ENCODE results near the gene GPR160.

Gene GPR160

DNA sequence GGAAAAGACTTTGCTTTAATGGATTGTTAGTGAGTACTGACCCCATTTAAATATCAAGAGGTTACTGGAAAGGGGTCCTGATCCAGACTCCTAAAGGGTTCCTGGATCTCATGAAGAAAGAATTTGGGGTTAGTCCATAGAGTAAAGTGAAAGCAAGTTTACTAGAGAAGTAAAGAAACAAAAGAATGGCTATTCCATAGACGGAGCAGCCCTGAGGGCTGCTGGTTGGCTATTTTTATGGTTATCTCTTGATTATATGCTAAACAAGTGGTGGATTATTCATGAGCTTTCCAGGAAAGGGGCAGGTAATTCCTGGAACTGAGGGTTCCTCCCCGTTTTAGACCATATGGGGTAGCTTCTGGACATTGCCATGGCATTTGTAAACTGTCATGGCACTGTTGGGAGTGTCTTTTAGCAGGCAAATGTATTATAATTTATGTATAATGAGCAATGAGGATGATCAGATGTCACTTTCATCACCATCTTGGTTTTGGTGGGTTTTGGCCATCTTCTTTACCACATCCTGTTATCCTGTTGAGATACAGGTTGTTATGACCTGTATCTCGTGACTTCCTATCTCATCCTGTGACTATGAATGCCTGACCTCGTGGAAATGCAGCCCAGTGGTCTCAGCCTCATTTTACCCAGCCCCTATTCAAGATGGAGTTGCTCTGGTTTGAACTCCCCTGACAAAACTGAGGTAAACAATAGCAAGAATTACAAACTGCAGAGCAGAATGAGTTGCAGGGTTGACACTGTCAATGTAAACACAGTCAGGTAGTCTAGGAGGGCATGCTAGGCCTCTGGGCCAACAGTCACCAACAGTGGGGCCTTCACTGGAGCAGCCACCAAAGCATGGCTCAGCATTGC lies 10.3 kb upstream of the GPR160 start:
- no peak for DNase-seq

DNA sequence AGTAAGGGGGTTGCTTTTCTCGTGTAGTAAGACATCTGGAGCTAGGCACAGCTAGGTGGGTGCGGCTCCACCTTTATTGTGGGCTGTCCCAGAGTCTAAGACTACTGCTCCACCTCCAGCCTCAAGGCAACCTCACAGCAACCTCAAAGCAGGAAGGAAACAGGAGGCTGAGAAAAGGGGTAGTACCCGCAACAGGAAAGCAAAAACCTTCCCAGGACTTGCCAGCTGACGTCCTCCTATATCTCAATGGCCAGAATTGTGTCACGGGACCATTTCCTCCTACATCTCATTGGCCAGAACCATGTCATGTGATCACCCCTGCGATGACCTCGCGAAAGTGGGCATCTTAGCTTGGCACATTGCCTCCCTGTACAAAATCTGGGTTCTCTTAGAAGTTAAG lies 4.3 kb upstream of the GPR160 start:
- DNase-seq, result no peak

DNA sequence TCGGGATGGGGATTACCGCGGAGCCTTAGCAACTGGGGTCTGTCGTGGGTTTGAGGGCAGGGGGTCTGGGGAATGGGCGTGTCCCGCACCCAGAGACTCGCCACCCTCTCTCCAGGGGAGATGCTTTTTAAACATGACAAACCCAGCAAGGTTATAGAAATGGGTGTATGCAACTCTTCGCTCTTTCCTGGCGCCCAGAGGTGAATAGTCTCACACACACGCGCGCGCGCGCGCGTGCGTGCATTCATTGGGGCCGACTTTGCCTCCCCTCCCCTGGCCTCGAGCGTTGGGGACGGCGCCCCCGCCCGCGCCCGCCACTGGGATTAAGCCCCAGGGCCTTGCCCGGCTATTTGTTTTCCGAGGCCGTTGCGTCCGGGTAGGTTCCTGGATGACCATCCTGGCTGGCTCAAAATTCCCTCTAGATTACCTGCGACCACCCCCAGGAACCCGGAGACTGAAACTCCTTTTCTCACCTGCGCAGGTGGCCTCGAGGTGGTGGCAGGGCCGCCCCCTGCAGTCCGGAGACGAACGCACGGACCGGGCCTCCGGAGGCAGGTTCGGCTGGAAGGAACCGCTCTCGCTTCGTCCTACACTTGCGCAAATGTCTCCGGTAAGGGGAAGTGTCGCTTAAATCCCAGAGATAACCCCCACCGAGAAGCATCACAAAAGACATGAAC lies 777 bp downstream of the GPR160 start:
- DNase-seq, result peak; percentile 24 to 43

DNA sequence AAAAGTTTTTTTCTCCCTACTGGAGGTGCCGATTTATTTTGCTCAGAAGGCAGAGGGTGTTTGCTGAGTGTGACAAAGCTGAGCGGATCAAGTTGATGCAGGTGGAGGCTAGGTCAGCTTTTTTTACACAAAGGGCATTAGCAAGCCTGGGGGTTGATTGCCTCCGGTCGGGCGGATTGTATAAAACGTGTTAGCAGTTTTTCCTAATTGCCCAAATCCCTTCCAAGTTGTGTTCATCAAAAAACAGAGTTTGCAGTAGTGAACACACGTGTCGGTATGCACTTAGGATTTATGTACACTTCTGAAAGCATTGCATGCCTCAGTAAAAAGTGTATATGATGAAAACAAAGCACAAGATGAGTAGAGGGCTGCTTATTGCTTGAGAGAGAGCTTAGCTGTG lies 2.6 kb downstream of the GPR160 start:
- DNase-seq, result no peak

DNA sequence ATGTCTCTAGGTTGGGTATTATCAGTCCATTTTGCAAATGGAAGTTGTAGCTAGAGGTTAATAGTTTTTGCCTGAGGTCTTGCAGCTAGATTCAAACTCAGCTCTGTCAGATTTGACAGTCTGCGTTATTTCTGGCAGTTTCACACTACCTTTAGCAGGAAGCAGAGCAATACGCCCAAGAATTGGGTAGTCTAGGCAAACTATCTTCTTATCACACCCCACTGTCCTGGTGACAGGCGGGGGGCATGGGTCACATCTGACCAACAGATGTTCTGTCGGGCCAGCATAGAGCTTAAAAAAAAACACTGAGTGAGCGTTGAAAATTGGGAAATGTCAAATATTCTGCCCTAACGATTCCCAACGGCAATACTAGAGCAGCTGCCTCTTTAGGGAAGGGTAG lies 5.7 kb downstream of the GPR160 start:
- no peak for DNase-seq

DNA sequence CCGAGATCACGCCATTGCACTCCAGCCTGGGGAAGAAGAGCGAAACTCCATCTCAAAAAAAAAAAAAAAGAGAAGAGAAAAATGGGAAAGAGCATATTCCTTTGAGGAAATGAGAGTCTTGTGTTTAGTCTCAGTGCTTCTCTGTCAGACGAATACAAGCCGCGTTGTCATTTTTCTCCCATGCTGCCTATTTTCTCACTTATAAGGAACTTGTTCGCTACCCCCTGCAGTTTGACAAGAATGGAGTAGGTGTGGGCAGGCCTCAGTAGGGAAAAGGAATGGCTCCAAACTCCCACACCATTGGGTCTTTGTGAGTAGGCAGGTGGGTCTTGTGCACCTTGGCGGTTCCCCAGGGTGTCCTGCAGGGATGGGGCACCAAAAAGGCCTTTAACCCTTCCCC lies 6.5 kb downstream of the GPR160 start:
- DNase-seq, result no peak

DNA sequence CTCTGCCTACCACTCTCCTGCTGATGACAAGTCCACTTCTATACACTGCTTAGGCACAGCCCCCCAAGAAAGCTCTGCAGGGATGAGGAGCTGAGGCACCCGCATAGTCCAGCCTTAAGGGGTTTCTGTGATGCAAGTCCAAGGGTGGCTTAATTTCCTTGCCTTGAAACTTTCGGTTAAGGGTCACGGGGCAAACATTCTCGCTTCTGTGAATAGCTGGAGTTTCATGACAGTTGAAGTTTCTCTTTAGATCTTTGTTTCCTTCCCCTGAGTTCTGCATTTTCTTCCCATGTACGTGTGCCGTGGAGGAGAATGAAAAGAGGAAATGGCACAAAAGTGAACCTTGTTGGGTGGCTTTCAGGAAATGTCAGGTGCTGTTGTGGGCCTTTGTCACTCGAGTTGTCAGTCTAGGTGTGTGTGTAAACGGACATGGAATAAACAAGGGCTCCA lies 7.0 kb downstream of the GPR160 start:
- DNase-seq, result no peak

DNA sequence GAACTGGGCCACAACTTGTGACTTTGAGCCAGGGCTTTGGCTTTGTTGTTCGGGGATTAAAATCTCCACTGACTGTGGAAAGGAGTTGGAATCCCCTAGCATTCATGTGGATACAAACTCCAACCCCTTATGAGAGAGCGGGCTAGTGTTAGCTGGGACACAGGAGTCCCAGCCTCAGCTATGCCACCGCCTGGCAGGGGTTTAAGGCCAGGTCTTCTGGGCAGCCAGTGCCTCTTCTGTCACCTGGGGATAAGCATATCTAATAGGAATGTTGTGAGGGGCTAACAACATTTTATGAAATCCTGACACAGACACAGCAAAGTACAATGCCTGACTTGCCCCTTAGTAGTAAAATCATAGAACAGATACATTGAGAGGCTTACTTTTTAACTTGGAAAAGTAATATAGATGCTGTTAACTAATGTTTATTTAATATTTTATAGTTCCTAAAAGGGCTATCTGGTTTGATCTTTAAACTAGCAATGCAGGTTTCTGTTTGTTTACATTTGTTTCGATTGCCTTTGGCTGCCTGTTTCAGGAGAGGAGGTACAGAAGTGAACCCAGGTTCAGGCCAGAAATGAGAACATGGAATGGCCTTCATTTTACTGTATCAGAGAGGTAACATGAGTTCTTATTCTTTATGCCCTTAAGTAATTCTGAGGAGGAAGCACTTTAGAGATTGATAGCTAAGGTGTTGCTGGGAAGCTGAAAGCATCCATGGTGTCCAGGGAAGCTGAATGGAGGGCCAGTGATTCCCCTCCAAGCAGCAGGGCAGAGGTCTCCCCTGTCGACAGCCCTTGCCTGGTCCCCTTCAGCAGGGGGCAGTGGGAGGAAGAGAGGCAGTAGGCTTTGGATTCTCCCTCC lies 8.7 kb downstream of the GPR160 start:
- no peak for DNase-seq

DNA sequence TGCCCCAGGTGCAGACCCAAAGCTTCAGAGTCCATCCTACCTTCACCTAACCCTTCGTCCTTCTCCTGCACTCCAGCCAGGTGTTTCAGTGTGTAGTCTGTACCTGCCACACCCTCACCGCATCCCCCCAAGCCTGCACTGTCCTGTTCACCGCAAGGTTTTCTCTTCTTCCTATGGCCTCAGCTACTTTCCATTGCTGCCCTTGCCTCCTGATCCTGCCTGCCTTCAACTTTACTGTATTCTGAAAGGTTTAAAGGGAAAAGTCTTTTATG lies 9.3 kb downstream of the GPR160 start:
- DNase-seq, result no peak

DNA sequence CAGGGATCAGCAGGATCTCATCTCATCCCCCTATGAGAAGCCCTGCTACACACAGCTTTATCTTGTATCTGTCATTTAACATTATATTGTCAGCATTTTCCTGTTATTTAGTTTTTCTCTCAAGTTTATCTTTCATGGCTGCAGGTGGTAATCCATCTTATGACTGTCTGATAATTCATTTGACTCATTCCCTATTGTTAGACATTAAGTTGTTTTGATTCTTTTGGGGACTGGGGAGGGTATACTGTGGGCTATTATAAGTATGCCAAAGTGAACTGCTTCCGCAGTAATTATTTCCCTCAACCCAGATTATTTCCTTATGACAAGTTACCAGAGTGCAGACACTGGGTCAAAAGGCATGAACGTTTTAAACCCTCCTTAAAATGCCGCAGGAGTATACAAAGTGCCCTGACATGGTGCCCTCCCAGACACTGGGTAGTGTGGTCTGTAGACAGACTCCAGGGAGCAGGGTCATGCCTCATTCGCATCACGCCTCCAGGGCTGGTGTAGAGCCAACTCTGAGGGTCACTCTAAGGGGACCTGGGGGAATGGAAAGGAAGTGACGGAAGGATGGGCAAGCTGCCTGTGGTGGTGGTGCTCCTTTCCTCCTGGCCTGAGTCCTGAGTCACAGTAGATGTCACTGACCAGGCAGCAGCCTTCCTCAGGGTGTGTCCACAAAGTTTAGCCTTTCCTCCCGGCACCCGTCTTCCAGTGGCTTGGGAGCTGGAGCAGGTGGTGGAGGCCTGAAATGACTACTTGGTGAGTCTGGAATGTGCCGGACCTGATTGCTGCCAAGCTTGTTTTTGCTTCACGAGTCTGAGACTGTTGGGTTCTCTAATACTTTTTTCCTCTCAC lies 11.6 kb downstream of the GPR160 start:
- no peak for DNase-seq

DNA sequence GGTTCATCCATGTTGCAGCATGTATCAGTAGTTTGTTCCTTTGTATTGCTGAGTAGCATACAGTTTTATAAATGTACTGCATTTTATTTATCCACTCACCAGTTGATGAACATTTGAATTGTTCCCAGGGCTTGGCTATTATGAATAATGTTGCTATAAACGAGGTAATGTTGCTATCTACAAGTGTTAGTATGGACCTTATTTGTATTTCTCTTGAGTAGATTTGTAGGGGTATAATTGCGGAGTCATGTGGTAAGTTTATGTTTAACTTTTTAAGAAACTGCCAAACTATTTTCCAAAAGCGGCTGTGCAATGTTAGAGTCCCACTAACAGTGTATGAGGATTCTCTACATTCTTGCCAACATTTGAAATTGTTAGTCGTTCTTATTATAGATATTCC lies 13.0 kb downstream of the GPR160 start:
- DNase-seq, result no peak

DNA sequence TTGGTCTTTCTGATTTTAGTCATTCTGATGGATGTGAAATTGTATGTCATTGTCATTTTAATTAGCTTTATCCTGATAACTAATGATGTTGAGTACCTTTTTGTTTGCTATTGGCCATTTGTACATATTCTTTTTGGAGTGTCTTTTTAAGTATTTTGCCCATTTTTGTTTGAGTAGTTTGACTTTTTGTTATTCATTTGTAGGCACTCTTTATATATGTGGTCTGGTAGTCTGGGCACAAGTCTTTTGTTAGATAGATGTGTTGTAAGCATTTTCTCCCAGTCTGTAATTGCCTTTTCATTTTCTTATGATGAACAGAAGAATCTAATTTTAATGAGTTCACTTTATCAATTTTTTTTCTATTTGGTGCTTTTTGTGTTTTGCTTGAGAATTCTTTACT lies 14.6 kb downstream of the GPR160 start:
- no peak for DNase-seq

DNA sequence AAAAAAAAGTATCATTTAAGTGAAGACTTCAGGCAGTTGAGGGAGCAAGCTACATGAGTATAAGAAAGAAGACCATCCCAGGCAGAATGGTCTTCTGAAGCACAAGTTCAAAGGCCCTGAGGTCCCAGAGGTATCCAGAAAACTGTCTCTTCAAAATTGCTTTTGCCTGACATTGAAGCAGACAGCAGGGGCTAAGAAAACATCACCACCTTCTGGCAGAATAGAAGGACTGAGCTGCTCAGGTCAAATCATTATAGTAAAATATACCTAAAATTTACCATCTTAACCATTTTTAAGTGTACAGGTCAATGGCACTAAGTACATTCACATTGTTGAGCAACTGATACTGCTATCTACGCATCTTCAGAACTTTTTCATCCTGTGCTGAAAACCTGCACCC lies 16.4 kb downstream of the GPR160 start:
- no peak for DNase-seq

DNA sequence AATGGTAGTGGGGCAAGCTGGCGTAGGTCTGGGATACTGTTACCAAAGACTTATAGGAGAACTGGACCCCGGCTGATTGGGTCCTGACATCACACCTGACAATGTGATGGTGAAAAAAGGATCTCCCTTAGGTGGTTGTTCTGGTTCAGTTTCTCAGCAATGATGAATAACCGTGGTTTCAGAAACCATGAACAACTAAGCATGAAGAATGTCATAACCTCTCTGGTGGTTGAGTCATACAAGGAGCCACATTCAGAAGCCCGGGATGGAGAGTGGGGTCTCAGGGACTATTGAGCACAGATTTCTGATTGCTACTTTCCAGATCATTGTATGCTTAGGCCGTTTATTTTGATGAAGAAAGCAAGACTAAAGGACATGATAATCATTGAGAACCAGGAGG lies 17.4 kb downstream of the GPR160 start:
- no peak for DNase-seq

DNA sequence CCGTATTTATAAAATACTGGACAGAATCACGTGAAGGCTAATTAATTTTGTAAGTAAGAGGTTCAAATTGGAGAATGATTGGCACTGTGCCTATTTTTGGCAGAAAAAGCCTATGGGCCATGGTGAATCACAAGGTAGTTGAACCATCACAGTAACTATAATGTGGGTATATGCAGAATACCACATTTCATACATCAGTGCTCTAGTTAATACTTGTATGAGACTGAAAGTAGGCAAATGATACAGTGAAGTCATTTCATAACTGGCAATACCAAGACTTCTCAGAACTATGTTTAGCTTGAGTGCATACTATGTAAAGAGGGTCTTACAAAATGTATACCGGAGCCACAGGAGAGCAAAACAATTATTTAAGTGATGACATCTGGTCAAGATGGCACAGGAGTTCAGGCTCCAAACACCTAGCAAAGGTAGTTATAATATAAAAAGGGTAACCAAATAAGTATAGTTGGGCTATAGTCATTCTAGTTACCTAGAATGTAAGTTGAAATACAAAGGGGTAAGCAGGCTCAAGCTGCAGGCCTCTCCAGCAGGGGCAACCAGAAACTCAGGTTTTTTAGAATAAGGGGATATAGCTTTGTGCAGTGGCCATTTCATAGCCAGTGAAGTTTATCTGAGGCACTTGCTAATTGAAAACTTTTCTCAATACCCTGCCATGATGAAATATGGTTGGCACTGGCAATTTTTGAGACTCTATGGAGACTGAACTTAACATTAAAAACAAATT lies 19.1 kb downstream of the GPR160 start:
- DNase-seq, result no peak

DNA sequence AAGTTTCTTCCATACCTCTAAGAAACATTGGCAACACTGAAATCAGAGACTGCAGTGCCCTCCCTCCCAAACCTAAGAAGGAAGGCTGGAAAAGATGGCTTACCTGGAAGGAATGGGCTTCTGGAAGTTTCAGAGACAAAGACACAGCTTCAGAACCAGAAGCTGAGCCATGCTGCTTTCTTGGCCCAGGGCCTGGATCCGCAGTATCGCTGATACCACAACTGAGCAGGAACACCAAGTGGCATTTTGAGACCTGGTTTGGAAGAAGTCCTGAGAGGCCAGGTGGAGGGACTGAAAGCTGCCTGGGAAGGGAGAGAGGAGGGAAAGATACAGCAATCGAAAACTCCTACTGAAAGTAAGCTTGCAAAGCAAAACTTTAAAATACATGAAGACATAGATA lies 19.8 kb downstream of the GPR160 start:
- no peak for DNase-seq

DNA sequence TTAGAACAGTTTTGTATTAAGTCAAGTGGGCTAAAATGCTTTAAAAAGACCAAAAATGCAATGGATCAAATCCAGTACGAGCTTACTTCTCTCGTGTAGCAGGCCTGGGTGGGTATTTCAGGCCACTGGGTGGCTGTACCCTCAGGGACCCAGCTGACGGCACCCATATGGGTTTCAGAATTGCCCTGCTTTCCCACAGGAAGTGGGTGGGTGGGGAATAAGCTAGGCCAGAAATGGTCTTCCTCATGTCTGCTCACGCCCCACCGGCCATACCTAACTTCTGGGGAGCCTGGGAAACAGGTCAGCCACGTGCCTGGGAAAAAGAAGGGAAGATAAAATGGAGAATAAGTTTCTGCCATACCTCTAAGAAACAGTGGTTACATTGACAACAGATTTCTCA lies 20.3 kb downstream of the GPR160 start:
- DNase-seq, result no peak

DNA sequence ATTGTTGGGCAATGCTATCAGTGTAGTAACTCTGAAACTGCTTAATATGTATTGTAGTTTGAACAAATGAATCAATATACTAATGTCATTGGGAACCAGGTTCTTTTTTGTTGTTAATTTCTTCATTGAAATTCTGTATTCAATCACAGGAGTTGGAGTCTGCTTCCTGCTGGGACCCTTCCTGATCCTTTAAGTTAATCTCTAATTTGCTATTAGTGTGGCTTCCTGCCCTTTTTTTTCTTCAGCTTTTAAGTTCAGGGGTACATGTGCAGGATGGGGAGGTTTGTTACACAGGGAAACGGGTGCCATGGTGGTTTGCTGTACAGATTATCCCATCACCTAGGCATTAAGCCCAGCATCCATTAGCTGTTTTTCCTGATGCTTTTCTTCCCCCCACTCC lies 21.7 kb downstream of the GPR160 start:
- DNase-seq, result no peak

DNA sequence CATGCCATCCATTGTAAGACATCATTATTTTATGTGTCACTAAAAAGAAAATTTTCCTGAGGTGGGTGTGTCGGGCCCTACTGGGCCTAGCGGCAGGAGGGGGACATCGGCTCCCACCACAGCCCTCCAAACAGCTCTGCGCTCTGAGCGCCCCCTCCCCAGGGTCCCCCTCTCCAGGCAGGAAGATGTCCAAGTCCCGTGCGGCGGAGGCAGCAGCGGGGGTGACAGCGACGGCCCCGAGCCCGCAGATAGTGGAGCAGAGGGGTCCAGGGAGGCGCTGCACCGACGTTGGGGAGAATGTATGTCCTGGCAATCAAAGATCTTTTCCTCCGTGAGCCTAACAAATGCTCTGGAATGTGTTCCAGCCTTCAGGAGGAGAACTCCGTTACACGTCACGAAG lies 24.3 kb downstream of the GPR160 start:
- DNase-seq, result no peak

DNA sequence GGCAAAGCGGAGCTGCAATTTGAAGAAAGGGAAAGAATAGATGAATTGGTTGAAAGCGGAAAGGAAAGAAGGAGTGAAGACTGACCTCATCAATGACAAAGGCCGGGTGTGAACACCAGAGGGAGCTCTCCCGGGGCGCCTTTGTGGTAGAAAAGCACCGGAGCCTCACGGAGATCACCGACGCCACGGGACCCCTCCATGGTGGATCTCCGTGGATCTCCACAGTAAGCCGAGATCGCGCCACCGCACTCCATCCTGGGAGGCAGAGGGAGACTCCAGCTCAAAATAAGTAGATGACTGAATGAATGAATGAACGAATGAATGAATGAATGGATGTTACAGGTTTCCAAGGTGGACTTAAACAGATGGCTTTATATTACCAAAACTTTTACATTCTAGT lies 25.0 kb downstream of the GPR160 start:
- DNase-seq, result no peak

DNA sequence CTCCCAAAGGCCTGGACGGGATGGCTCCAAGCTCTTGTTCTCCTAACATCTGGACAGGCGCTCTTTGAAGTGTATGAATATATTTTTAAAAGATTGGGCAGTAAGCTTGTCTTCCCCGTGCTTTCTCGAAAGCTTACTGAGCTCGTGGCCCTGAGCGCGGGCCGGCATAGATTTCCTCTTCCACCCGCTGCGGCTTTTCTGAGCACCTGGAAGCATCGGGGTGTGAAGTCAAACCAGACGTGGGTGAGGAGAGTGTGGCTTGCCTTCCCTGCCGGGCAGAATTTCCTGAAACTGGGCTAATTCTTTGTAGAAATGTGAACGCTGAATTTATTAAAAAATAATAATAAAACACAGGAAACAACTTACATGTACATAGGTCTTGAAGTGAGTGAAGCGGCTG lies 25.9 kb downstream of the GPR160 start:
- no peak for DNase-seq

DNA sequence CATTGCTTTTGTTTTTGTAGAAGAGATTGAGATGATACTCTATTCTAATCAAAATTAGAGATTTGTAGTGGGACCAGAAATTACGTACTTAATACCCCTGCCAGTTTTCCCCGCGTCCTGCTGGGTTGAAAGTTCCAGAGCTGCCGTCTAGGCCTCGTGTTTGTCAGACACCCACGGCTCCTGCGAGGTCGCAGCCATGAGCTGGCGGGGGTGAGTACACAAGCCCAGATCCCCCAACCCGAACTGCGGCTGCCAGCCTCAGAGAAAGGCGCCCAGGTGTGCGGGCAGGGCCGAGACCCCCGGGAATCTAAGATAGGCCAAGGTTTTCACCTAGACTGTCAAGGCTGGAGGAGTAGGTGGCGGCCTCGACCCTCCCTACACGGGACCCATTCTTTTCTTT lies 26.3 kb downstream of the GPR160 start:
- no peak for DNase-seq

Measured in NCI-H2081 (cell line).